Endothelial cell (in vitro differentiated cells): ENCODE measurements around the gene MRFAP1. TPM values are rescaled to one million over a fixed set of nuclear protein-coding genes. Genes with fewer than 3 reads are reported as not detected.

Source experiments
- DNase-seq: peaks from one replicate; pipeline ENCODE4 v3.0.0; 2021; ENCODE audit warnings: low spot score
- H3K27ac Mint-ChIP-seq: one replicate; pipeline ENCODE4 v1.8.0; 2021; ENCODE audit warnings: mixed read lengths, inconsistent platforms; ENCODE audit not compliant: unreplicated experiment
- H3K27me3 Mint-ChIP-seq: one replicate; pipeline ENCODE4 v1.8.0; 2021; ENCODE audit warnings: mild to moderate bottlenecking, moderate library complexity, mixed read lengths, inconsistent platforms; ENCODE audit not compliant: unreplicated experiment
- H3K36me3 Mint-ChIP-seq: one replicate; pipeline ENCODE4 v1.8.0; 2021; ENCODE audit warnings: mild to moderate bottlenecking, low read depth, mixed read lengths, inconsistent platforms; ENCODE audit not compliant: unreplicated experiment
- H3K4me1 Mint-ChIP-seq: one replicate; pipeline ENCODE4 v1.8.0; 2021; ENCODE audit warnings: mild to moderate bottlenecking, mixed read lengths, inconsistent platforms; ENCODE audit not compliant: unreplicated experiment
- H3K4me3 Mint-ChIP-seq: one replicate; pipeline ENCODE4 v1.8.0; 2021; ENCODE audit warnings: mild to moderate bottlenecking, mixed read lengths, inconsistent platforms; ENCODE audit not compliant: unreplicated experiment
- H3K9me3 Mint-ChIP-seq: one replicate; pipeline ENCODE4 v1.8.0; 2021; ENCODE audit warnings: mixed read lengths, inconsistent platforms; ENCODE audit not compliant: unreplicated experiment
- long read RNA-seq: library from polyadenylated mRNA; unstranded; transcript quantifications from one replicate; pipeline ENCODE4 v2.0.0, GENCODE V29; 2020; ENCODE audit not compliant: unreplicated experiment
- total RNA-seq: library from RNA; stranded (reverse); fragmentation: NEBNext Ultra II Directional; extraction: Animal tissue kit (Norgen Biotek cat#: 25700); gene quantifications from one replicate; pipeline ENCODE4 v1.2.1, GENCODE V29; 2021; ENCODE audit not compliant: unreplicated experiment
- TF ChIP-seq, protein P1 (sequence below): fragments of 200-600 bp; sonication (generic); IDR thresholded peaks from one replicate; pipeline ENCODE4 v1.5.0; 2021; ENCODE audit warnings: antibody characterized with exemption; ENCODE audit not compliant: unreplicated experiment

MRFAP1 gene
- 226 TPM for total RNA-seq
- long read RNA-seq, transcript MRFAP1-202 (2 exons, 1,584 nt): major isoform, 203 of 326 reads
- long read RNA-seq, transcript MRFAP1-201 (3 exons, 2,049 nt): minor isoform, 120 of 326 reads
- long read RNA-seq, partial matches to known transcripts: 0 of 326 reads
- long read RNA-seq, other reads (novel, unspliced or antisense): 1 of 326 reads

DNA sequence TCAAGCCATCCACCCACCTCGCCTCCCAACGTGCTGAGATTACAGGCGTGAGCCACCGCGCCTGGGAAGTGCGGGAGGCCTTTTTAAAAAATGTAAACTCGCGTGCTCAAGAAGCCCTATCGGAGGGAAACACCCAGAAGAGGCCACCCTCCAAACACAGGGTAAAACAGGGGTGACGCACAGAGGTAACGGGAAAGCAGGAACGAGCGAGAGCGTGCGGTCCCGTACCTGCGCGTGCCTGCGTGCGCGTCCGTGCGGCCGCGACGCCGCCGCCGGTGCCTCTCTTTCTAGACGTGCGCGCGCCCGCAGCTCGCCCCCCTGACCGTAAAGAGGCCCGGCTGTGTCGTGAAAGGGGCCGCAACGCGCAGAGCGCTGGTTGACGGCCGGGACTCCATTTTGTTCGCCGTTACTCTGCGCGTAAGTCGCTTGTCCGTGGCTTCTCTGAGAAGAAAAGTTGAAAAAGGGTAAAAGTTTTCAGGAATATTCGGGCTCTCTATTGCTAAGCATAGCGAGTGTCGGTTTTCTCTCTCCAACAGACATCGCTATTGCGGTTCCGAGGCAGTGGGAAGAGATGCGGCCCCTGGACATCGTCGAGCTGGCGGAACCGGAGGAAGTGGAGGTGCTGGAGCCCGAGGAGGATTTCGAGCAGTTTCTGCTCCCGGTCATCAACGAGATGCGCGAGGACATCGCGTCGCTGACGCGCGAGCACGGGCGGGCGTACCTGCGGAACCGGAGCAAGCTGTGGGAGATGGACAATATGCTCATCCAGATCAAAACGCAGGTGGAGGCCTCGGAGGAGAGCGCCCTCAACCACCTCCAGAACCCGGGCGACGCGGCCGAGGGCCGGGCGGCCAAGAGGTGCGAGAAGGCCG, at the start of gene MRFAP1:
MRFAP1 (plus strand) TSS at position 394 of the 872 bp plus-strand sequence; CDS start at position 572, 178 bp downstream.
- Mint-ChIP-seq H3K36me3 (peaks cover 16% of the 10 kb centered on the region), H3K9me3 (no peaks in the 10 kb centered on the region), H3K27me3 (peaks cover 10% of the 10 kb centered on the region), H3K27ac (peak within 1 kb of the TSS; percentile 97), H3K4me1 (peaks cover 26% of the 10 kb centered on the region), H3K4me3 (peak within 1 kb of the TSS; percentile 100)
- TF ChIP-seq, protein P1, sequence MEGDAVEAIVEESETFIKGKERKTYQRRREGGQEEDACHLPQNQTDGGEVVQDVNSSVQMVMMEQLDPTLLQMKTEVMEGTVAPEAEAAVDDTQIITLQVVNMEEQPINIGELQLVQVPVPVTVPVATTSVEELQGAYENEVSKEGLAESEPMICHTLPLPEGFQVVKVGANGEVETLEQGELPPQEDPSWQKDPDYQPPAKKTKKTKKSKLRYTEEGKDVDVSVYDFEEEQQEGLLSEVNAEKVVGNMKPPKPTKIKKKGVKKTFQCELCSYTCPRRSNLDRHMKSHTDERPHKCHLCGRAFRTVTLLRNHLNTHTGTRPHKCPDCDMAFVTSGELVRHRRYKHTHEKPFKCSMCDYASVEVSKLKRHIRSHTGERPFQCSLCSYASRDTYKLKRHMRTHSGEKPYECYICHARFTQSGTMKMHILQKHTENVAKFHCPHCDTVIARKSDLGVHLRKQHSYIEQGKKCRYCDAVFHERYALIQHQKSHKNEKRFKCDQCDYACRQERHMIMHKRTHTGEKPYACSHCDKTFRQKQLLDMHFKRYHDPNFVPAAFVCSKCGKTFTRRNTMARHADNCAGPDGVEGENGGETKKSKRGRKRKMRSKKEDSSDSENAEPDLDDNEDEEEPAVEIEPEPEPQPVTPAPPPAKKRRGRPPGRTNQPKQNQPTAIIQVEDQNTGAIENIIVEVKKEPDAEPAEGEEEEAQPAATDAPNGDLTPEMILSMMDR: no peak
- DNase-seq: peak; percentile 91

DNA sequence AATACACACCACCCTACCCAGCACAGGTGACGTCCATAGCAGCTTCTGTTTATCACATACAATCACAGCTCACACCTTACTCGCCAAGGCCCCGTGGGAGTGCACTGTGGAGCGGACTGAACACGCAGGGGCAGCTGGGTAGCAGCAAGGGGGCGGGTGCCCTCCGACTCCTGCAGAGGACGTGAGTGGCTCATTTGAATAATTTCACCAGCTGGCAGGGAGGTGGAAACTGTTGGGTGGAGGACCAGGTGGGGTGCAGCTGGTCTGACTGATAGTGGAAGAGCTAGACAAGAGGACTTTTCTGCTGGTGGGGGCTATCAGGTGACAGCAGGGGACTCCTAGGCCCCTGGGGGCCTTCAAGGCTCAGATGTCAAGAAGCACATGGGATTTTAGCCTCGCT, 49.2 kb upstream of the MRFAP1 start:
- DNase-seq: no peak
- Mint-ChIP-seq H3K4me1 (no peaks in the 10 kb centered on the region), H3K27ac (no peak overlapping the region), H3K27me3 (no peaks in the 10 kb centered on the region), H3K36me3 (no peaks in the 10 kb centered on the region), H3K4me3 (no peak overlapping the region), H3K9me3 (no peaks in the 10 kb centered on the region)
- TF ChIP-seq, protein P1: no peak

DNA sequence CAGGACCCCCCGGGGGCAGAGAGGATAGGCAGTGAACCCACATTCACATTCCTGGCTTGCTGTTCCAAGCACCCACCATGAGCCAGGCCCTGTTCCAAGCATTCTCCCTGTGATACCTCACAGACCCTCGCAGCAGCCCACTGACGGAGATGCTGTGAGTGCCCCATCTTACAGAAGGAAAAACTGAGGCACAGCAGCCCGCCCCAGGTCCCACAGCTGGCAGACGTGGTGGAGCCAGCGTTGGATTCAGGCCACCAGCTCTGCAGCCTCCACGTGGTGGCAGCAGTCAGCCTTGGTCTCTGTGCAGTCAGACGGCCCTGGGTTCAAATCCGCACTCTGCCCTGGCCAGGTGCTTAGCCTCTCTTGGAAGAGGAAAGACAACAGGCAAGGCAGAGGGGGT, 48.7 kb upstream of the MRFAP1 start:
- Mint-ChIP-seq H3K27ac (no peak overlapping the region), H3K36me3 (no peaks in the 10 kb centered on the region), H3K4me3 (no peak overlapping the region), H3K9me3 (no peaks in the 10 kb centered on the region), H3K27me3 (no peaks in the 10 kb centered on the region), H3K4me1 (no peaks in the 10 kb centered on the region)
- no peak for DNase-seq
- TF ChIP-seq, protein P1: no peak

DNA sequence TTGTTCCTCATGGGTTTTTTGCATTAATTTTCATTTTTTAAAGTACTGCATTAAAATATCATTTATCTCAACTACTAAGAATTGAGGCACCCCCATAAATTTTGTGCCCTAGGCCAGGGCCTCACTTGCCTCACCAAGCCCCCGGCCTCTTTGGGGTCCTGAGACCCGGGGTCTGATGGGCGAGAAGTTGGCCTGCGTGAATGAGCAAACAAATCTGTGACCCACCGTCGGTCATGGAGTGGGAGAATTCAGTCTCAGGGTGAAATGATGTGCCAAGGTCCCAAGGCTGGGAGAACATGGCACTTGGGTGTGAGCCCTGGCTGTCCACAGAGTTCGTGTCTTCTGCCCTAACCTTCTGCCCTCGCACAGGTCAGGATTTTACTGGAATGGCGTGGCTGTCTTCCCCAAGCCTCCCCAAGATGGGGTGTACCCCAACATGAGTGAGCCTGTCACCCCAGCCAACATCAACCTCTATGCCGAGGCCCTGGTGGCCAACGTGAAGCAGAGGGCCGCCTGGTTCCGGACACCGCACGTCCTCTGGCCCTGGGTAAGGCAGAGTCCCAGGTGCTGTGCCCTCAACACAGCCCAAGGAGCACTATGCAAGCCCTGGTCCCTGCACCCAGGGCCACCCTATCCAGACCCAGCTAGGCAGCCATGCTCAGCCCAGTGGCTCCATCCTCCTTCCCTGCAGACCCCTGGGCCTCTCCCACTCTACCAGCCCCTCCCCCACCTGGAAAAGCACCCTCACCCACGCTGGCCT, 47.5 kb upstream of the MRFAP1 start:
- DNase-seq: no peak
- Mint-ChIP-seq H3K9me3 (no peaks in the 10 kb centered on the region), H3K4me3 (no peak overlapping the region), H3K4me1 (no peaks in the 10 kb centered on the region), H3K36me3 (no peaks in the 10 kb centered on the region), H3K27ac (no peak overlapping the region), H3K27me3 (no peaks in the 10 kb centered on the region)
- TF ChIP-seq, protein P1: no peak
